DOHH2 (cell line): Measurements from ENCODE around the gene GOLGA6L10.

Experiments
- EZH2phosphoT487 ChIP-seq: fragments of 200-600 bp; sonication (generic); IDR thresholded peaks from 2 replicates; pipeline ENCODE4 v1.6.1; 2017; ENCODE audit warnings: borderline replicate concordance, mild to moderate bottlenecking, antibody characterized with exemption, low read length, moderate library complexity, mixed read lengths
- TF ChIP-seq, protein P1 (sequence below): fragments of 200-600 bp; sonication (generic); IDR thresholded peaks from one replicate; pipeline ENCODE4 v1.5.1; 2014; ENCODE audit warnings: antibody characterized with exemption, mild to moderate bottlenecking, low read depth, low read length; ENCODE audit not compliant: poor library complexity, severe bottlenecking

GRCh38 chr15:82294061-82294690 lies 55.1 kb downstream of the GOLGA6L10 start:
- TF ChIP-seq, protein P1, sequence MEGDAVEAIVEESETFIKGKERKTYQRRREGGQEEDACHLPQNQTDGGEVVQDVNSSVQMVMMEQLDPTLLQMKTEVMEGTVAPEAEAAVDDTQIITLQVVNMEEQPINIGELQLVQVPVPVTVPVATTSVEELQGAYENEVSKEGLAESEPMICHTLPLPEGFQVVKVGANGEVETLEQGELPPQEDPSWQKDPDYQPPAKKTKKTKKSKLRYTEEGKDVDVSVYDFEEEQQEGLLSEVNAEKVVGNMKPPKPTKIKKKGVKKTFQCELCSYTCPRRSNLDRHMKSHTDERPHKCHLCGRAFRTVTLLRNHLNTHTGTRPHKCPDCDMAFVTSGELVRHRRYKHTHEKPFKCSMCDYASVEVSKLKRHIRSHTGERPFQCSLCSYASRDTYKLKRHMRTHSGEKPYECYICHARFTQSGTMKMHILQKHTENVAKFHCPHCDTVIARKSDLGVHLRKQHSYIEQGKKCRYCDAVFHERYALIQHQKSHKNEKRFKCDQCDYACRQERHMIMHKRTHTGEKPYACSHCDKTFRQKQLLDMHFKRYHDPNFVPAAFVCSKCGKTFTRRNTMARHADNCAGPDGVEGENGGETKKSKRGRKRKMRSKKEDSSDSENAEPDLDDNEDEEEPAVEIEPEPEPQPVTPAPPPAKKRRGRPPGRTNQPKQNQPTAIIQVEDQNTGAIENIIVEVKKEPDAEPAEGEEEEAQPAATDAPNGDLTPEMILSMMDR: no peak
- TF ChIP-seq EZH2phosphoT487: no peak
